AG04449 (cell line): ENCODE data around the gene LUC7L3.

Experiments
- CTCF ChIA-PET: fragments of 350-600 bp; formaldehyde crosslinking; extraction: SDS; loops from one replicate; lab custom pipeline; 2021; ENCODE audit warnings: antibody characterized with exemption; lab: Yijun Ruan, JAX
- POLR2A ChIA-PET: fragments of 400-600, 350-600 bp; formaldehyde crosslinking; extraction: SDS; loops from one replicate; lab custom pipeline; 2020; ENCODE audit warnings: antibody characterized with exemption, inconsistent platforms; lab: Yijun Ruan, JAX
- DNase-seq: peaks from one replicate; pipeline ENCODE4 v3.0.0-alpha.2; 2010; ENCODE audit warnings: low read depth, low spot score
- H3K4me3 ChIP-seq: 2 replicates; pipeline ENCODE4 v1.5.1; 2011; ENCODE audit warnings: low read depth, mild to moderate bottlenecking, control low read depth, low read length
- TF ChIP-seq, protein P1 (sequence below): IDR thresholded peaks from one replicate; pipeline ENCODE4 v1.5.1; 2011; ENCODE audit warnings: mild to moderate bottlenecking, moderate library complexity, low read length, control low read depth, inconsistent platforms; ENCODE audit not compliant: insufficient read depth; ENCODE audit errors: missing control alignments

The LUC7L3 gene, protein sequence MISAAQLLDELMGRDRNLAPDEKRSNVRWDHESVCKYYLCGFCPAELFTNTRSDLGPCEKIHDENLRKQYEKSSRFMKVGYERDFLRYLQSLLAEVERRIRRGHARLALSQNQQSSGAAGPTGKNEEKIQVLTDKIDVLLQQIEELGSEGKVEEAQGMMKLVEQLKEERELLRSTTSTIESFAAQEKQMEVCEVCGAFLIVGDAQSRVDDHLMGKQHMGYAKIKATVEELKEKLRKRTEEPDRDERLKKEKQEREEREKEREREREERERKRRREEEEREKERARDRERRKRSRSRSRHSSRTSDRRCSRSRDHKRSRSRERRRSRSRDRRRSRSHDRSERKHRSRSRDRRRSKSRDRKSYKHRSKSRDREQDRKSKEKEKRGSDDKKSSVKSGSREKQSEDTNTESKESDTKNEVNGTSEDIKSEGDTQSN

DNA sequence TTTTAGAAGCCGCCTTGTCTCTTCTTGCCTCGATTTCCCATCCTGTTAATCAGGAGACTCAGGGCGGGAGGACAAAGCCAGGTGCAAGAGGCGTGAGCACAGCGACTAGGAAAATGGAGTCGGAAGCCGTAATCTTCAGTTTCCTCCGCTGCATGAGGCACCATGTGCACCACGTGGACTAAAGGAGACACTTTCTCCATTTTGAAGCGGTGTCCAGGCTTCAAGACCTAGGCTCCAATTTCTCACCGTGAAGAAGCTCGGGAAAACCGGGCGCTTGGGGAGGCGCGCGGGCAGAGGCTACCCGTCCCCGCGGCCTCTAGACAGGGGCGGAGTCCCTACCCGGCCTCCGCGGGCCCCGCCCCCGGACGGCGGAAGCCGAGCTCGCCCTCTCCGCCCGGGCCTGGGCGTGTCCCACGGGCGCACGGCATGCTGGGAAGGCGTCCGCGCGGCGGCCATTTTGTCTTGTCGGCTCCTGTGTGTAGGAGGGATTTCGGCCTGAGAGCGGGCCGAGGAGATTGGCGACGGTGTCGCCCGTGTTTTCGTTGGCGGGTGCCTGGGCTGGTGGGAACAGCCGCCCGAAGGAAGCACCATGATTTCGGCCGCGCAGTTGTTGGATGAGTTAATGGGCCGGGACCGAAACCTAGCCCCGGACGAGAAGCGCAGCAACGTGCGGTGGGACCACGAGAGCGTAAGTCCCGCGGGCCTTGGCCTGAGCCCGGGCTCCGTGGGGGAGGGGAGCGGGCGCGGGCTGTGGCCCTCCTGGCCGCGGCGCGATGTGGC is at the start of gene LUC7L3:
TSS of gene LUC7L3 (plus strand) at position 460 of the 780 bp plus-strand sequence. CDS start at position 590, 130 bp downstream.
- CTCF ChIA-PET, result interaction anchor here (1.4 to 2.1 kb wide), 2 partner anchors 24 to 44 kb away, joined by 3 to 9 read pairs; no protein-coding TSS in a partner anchor
- POLR2A ChIA-PET, result interaction anchor here (0.6 to 1.0 kb wide), 2 partner anchors 11 to 44 kb away, joined by 3 to 13 read pairs; partner anchors contain the start of gene ANKRD40
- peak within 1 kb of the TSS; percentile 93 for H3K4me3 ChIP-seq
- TF ChIP-seq, protein P1, sequence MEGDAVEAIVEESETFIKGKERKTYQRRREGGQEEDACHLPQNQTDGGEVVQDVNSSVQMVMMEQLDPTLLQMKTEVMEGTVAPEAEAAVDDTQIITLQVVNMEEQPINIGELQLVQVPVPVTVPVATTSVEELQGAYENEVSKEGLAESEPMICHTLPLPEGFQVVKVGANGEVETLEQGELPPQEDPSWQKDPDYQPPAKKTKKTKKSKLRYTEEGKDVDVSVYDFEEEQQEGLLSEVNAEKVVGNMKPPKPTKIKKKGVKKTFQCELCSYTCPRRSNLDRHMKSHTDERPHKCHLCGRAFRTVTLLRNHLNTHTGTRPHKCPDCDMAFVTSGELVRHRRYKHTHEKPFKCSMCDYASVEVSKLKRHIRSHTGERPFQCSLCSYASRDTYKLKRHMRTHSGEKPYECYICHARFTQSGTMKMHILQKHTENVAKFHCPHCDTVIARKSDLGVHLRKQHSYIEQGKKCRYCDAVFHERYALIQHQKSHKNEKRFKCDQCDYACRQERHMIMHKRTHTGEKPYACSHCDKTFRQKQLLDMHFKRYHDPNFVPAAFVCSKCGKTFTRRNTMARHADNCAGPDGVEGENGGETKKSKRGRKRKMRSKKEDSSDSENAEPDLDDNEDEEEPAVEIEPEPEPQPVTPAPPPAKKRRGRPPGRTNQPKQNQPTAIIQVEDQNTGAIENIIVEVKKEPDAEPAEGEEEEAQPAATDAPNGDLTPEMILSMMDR, result no peak
- peak; percentile 52 for DNase-seq

- TF ChIP-seq, protein P1, result no peak
- POLR2A ChIA-PET, result no interaction called here
- no peak overlapping the region for H3K4me3 ChIP-seq
- CTCF ChIA-PET, result interaction anchor here (2.1 to 2.2 kb wide), 2 partner anchors 23 to 121 kb away, joined by 7 to 11 read pairs; no protein-coding TSS in a partner anchor
- no peak for DNase-seq
These were observed 47.3 kb upstream of the LUC7L3 start for GRCh38 chr17:50672071-50672470.

DNA sequence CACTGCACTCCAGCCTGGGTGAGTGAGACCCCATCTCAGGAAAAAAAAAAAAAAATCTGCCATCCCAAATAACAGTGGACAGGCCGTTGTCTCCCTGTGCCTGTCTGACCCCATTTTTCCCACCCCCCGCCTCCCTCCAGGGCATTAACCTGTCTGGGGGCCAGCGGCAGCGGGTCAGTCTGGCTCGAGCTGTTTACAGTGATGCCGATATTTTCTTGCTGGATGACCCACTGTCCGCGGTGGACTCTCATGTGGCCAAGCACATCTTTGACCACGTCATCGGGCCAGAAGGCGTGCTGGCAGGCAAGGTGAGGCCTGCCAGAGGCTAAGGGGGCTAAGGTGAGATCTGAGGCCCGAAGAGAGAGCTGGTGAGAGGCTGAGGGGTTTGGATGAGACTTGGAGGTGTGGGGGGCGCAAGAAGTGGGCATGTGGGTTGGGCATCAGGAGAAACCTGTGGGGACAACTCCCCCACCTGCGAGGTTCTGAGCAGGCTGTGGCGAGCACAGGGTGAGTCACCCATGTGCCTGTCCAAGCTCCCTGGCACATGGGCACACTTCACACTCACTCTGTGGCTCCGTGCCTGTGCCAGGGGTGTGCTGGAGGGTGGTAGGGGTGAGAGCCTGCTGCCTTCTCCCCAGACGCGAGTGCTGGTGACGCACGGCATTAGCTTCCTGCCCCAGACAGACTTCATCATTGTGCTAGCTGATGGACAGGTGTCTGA is 46.4 kb upstream of the LUC7L3 start:
- H3K4me3 ChIP-seq, result no peak overlapping the region
- ChIA-PET CTCF (interaction anchor here (0.8 to 3.5 kb wide), 5 partner anchors 8 to 122 kb away, joined by 3 to 12 read pairs (median 7); no protein-coding TSS in a partner anchor), POLR2A (interaction anchor here (0.9 kb wide), 1 partner anchor 11 kb away, joined by 3 read pairs; no protein-coding TSS in a partner anchor)
- TF ChIP-seq, protein P1, result no peak
- DNase-seq, result no peak

DNA sequence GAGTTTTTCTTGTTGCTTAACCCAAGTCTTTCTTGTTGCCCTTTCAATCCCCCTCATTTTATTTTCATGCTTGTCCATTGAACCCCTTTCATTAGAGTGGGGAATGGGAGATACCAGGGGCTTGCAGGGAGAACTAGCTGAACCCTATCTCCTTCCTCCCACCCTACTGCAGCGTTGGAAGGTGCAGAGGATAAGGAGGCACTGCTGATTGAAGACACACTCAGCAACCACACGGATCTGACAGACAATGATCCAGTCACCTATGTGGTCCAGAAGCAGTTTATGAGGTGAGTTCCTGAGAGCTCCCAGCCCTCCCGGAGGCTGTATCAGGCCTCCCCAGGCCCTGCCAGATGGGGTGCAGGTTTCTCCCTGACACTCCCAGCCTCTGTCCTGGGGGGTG is 44.2 kb upstream of the LUC7L3 start:
- H3K4me3 ChIP-seq, result no peak overlapping the region
- POLR2A ChIA-PET, result no interaction called here
- CTCF ChIA-PET, result interaction anchor here (0.7 to 3.5 kb wide), 5 partner anchors 9 to 49 kb away, joined by 4 to 12 read pairs (median 5); no protein-coding TSS in a partner anchor
- TF ChIP-seq, protein P1, result no peak
- no peak for DNase-seq

DNA sequence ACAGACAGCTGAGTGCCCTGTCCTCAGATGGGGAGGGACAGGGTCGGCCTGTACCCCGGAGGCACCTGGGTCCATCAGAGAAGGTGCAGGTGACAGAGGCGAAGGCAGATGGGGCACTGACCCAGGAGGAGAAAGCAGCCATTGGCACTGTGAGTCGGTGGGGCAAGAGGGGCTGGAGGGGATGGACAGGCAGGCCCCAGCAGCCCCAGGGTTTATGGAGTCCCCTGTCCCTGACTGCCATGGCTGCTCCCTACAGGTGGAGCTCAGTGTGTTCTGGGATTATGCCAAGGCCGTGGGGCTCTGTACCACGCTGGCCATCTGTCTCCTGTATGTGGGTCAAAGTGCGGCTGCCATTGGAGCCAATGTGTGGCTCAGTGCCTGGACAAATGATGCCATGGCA is 43.8 kb upstream of the LUC7L3 start:
- TF ChIP-seq, protein P1, result no peak
- POLR2A ChIA-PET, result no interaction called here
- no peak for DNase-seq
- no peak overlapping the region for H3K4me3 ChIP-seq
- CTCF ChIA-PET, result interaction anchor here (1.2 to 3.5 kb wide), 4 partner anchors 9 to 50 kb away, joined by 4 to 12 read pairs (median 8); no protein-coding TSS in a partner anchor
